22Rv1 (cell line): ENCODE results near the gene LRP8.

Experiments
- H3K27ac ChIP-seq: fragments of 450-650 bp; 2 replicates; pipeline ENCODE4 v1.5.1; 2017
- ZFX ChIP-seq: fragments of 450-650 bp; IDR thresholded peaks from 2 replicates; pipeline ENCODE4 v1.6.1; 2017; ENCODE audit warnings: antibody characterized with exemption, borderline replicate concordance
- TF ChIP-seq, protein P1 (sequence below): fragments of 450-650 bp; IDR thresholded peaks from 2 replicates; pipeline ENCODE4 v1.5.1; 2017; ENCODE audit warnings: mild to moderate bottlenecking

The LRP8 gene

DNA sequence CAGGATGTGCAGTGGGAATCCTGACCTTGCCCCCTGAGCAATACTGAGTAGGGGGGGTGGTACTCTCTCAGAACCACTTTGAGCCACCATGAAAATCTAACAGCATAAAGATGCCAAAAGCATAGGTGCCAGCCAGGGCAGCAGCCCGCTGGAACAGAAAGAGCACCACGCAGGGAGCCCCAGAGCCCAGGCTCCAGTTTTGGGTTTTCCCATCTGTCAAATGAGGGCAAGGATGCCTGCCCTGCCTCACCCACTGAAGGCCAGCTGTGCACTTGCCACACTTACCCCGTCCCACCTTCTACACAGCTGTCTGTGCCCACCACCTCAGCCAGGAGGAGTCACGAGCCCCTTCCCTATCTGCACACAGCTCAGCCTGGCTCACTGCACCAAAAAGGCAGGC lies 20.8 kb downstream of the LRP8 start:
- no peak overlapping the region for H3K27ac ChIP-seq
- TF ChIP-seq, protein P1, sequence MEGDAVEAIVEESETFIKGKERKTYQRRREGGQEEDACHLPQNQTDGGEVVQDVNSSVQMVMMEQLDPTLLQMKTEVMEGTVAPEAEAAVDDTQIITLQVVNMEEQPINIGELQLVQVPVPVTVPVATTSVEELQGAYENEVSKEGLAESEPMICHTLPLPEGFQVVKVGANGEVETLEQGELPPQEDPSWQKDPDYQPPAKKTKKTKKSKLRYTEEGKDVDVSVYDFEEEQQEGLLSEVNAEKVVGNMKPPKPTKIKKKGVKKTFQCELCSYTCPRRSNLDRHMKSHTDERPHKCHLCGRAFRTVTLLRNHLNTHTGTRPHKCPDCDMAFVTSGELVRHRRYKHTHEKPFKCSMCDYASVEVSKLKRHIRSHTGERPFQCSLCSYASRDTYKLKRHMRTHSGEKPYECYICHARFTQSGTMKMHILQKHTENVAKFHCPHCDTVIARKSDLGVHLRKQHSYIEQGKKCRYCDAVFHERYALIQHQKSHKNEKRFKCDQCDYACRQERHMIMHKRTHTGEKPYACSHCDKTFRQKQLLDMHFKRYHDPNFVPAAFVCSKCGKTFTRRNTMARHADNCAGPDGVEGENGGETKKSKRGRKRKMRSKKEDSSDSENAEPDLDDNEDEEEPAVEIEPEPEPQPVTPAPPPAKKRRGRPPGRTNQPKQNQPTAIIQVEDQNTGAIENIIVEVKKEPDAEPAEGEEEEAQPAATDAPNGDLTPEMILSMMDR, result no peak

- H3K27ac ChIP-seq, result no peak overlapping the region
- TF ChIP-seq ZFX, result no peak
- TF ChIP-seq, protein P1, result no peak
These were observed 21.7 kb downstream of the LRP8 start for GRCh38 chr1:53306168-53306567.

DNA sequence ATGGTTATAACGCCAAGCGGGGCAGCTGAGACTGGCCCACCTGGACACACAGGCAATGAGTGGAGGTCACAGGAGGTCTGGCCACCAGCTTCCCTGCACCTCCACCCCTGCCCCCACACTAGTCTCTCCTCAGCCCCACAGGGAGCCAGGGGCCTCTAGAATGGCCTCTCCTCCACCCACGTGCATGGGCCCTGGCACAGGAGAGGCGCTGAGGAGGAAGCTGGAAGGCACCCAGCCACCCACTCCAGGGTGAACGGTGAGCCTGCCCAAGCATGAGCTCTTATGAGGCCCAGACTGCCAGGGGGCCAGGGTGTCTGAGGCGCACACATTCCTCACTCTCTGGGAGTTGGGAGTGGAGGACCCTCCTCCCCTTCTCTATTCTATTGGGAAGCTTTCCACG lies 22.2 kb downstream of the LRP8 start:
- no peak for TF ChIP-seq ZFX
- TF ChIP-seq, protein P1, result no peak
- H3K27ac ChIP-seq, result no peak overlapping the region

- no peak for TF ChIP-seq ZFX
- TF ChIP-seq, protein P1, result no peak
- no peak overlapping the region for H3K27ac ChIP-seq
These were observed 23.3 kb downstream of the LRP8 start for GRCh38 chr1:53304527-53304926.

DNA sequence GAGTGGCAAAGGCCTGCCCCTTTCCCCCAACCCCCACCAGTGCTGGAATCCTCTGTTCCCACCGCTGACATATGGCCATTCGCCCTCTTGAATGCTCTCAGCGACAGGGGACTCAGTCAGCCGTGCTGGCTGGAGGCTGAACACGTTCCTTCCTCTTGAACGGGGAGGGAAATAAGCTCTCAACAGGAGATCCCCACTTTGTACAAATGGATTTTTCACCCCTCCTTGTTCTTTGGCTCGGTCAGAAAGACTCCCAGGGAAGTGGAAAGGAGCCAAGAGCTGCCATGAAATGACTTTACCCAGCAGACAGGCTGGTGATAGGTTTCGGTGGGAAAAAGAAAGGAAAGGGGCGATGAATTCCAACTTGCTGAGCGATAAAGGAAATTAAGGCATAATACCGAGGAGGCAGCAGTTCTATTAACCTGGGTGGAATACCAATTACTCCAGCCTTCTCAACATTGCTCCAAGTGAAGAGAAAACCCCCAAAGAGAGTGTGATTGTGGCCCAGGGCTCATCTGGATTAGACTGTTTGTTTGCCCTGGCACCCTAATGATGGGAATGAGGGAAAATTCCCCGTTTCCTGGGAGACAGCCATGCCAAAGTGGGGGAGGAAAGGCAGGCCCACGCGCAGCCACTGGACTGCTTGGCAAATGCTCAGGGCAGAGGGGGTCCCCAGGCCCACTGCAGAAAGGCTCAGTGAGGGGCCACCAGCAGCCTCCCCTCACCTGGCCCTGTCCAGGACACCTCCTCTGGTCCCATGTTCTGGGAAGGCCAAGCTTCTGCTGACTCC lies 23.9 kb downstream of the LRP8 start:
- TF ChIP-seq, protein P1, result no peak
- no peak for TF ChIP-seq ZFX
- no peak overlapping the region for H3K27ac ChIP-seq

GRCh38 chr1:53303243-53303642 lies 24.6 kb downstream of the LRP8 start:
- no peak overlapping the region for H3K27ac ChIP-seq
- TF ChIP-seq, protein P1, result no peak
- TF ChIP-seq ZFX, result no peak

GRCh38 chr1:53299233-53299632 lies 28.6 kb downstream of the LRP8 start:
- TF ChIP-seq, protein P1, result no peak
- no peak for TF ChIP-seq ZFX
- no peak overlapping the region for H3K27ac ChIP-seq
